GM12878 (cell line): Measurements from ENCODE around the gene HSFX2.

Experiments
- FOXM1 ChIP-seq: IDR thresholded peaks from 2 replicates; pipeline ENCODE4 v1.6.1; 2012; ENCODE audit warnings: low read depth, mild to moderate bottlenecking, inconsistent platforms, low read length, moderate library complexity
- HDGF ChIP-seq: fragments of 450-650 bp; IDR thresholded peaks from 2 replicates; pipeline ENCODE4 v1.6.1; 2016; ENCODE audit warnings: antibody characterized with exemption
- MAX ChIP-seq: IDR thresholded peaks from 2 replicates; pipeline ENCODE4 v1.6.1; 2012; ENCODE audit warnings: low read depth, low read length, improper control_type of control experiment
- MEF2A ChIP-seq: IDR thresholded peaks from 2 replicates; pipeline ENCODE4 v1.6.1; 2011; ENCODE audit warnings: low read depth, mild to moderate bottlenecking, low read length, moderate library complexity; ENCODE audit not compliant: insufficient read depth
- NFXL1 ChIP-seq: fragments of 450-650 bp; IDR thresholded peaks from 2 replicates; pipeline ENCODE4 v1.6.1; 2017; ENCODE audit warnings: antibody characterized with exemption, mild to moderate bottlenecking, borderline replicate concordance
- TF ChIP-seq, protein P1 (sequence below), 3 experiments: IDR thresholded peaks in 2 of 3; conservative IDR thresholded peaks in 1 of 3; 2 replicates each; pipeline ENCODE4 v1.5.1; 2011; ENCODE audit warnings: low read depth in 3 of 3, low read length in 3 of 3, mild to moderate bottlenecking in 3 of 3, control low read depth in 2 of 3, moderate library complexity in 2 of 3, inconsistent platforms in 1 of 3, mixed read lengths in 1 of 3; ENCODE audit not compliant: control insufficient read depth in 2 of 3, insufficient read depth in 1 of 3; ENCODE audit errors: extremely low read depth in 1 of 3

DNA sequence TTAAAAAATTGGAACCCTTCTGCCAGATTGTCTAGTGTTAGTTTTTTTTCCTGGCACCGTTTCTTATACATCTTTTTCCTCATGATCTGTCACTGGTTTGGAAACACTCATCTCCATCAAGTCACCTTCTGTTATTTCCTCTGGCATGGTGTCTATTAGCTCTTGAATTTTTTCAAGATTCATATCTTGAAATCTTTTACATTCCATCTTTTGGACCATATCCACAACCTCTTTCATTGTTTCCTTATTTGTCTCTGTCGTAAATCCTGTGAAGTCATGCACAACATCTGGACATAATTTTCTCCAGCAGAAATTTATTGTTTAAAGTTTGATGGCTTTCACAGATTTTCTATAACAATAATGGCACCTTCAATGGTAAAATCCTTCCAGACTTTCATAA is 46.7 kb upstream of the HSFX2 start:
- TF ChIP-seq, protein P1, sequence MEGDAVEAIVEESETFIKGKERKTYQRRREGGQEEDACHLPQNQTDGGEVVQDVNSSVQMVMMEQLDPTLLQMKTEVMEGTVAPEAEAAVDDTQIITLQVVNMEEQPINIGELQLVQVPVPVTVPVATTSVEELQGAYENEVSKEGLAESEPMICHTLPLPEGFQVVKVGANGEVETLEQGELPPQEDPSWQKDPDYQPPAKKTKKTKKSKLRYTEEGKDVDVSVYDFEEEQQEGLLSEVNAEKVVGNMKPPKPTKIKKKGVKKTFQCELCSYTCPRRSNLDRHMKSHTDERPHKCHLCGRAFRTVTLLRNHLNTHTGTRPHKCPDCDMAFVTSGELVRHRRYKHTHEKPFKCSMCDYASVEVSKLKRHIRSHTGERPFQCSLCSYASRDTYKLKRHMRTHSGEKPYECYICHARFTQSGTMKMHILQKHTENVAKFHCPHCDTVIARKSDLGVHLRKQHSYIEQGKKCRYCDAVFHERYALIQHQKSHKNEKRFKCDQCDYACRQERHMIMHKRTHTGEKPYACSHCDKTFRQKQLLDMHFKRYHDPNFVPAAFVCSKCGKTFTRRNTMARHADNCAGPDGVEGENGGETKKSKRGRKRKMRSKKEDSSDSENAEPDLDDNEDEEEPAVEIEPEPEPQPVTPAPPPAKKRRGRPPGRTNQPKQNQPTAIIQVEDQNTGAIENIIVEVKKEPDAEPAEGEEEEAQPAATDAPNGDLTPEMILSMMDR (IDR thresholded peaks at IDR 0.05 in 2 of 3, conservative IDR thresholded peaks at IDR 0.05 in 1 of 3; ENCODE audit: control insufficient read depth in 2 of 3, extremely low read depth in 1 of 3, insufficient read depth in 1 of 3, low read depth in 3 of 3, low read length in 3 of 3) = no peak
- TF ChIP-seq MEF2A = no peak
- no peak for TF ChIP-seq FOXM1
- no peak for TF ChIP-seq NFXL1
- TF ChIP-seq HDGF = no peak
- TF ChIP-seq MAX = no peak
